Right ventricle myocardium superior (tissue), 1 donor: ENCODE results near the gene SAE1. TPM values are rescaled to one million over a fixed set of nuclear protein-coding genes. Genes with fewer than 3 reads are reported as not detected.

Experiments
- ATAC-seq: fragments of 200-7000 bp; cut with Tn5 transposase; one replicate; pipeline ENCODE4 v1.9.1; 2020; ENCODE audit warnings: mild to moderate bottlenecking; ENCODE audit not compliant: poor library complexity
- DNase-seq: peaks from one replicate; pipeline ENCODE4 v3.0.0-alpha.2; 2020
- intact Hi-C: fragments of 100-400 bp; cut with DNase I; formaldehyde crosslinking; loops from one replicate; pipeline ENCODE4 v1.11.2; 2022
- total RNA-seq: library from RNA; stranded (reverse); fragmentation: NEBNext Ultra II Directional; extraction: Animal tissue kit (Norgen Biotek cat#: 25700); gene quantifications from one replicate; pipeline ENCODE4 v1.2.1, GENCODE V29; 2021
- donor health status: DM: no; HTN: yes; CAD: no; lungs with severe emphysema.

Gene SAE1
- total RNA-seq, 1 donor from 2014 or later = 42.2 TPM

GRCh38 chr19:47186446-47187334, 56.1 kb downstream of the SAE1 start:
- DNase-seq (no peak), ATAC-seq (no peak)
- intact Hi-C loops = no loop called here

GRCh38 chr19:47187335-47187655, 56.7 kb downstream of the SAE1 start:
- intact Hi-C loops = no loop called here
- no peak for ATAC-seq

GRCh38 chr19:47187797-47188196, 57.2 kb downstream of the SAE1 start:
- ATAC-seq (no peak), DNase-seq (no peak)
- intact Hi-C loops = no loop called here

More at GRCh38 chr19:47187335-47187655, 56.7 kb downstream of the SAE1 start:
- no peak for DNase-seq

- no peak for ATAC-seq
- intact Hi-C loops = no loop called here
- DNase-seq = no peak
Observed at GRCh38 chr19:47188507-47189033, 57.9 kb downstream of the SAE1 start.

GRCh38 chr19:47190167-47190727, 59.6 kb downstream of the SAE1 start:
- ATAC-seq (peak; percentile 54), DNase-seq (peak; percentile 55)
- intact Hi-C loops = loop anchor here (5.0 to 10.0 kb wide), 2 partner anchors 33 to 55 kb away; no protein-coding TSS in a partner anchor

- no peak for ATAC-seq
- intact Hi-C loops = loop anchor here (10.0 kb wide), 1 partner anchor 49 kb away; no protein-coding TSS in a partner anchor
- DNase-seq = no peak
Observed at GRCh38 chr19:47195434-47195833, 64.8 kb downstream of the SAE1 start.

GRCh38 chr19:47197141-47197540, 66.5 kb downstream of the SAE1 start:
- ATAC-seq (no peak), DNase-seq (no peak)

GRCh38 chr19:47200530-47200929, 69.9 kb downstream of the SAE1 start:
- ATAC-seq (no peak), DNase-seq (no peak)
- intact Hi-C loops = no loop called here

More at GRCh38 chr19:47197141-47197540, 66.5 kb downstream of the SAE1 start:
- intact Hi-C loops = loop anchor here (10.0 kb wide), 1 partner anchor 48 kb away; no protein-coding TSS in a partner anchor

GRCh38 chr19:47203254-47203653, 72.6 kb downstream of the SAE1 start:
- ATAC-seq = no peak
- no peak for DNase-seq
- intact Hi-C loops = no loop called here

- intact Hi-C loops = loop anchor here (2.0 kb wide), 1 partner anchor 35 kb away; no protein-coding TSS in a partner anchor
- ATAC-seq (peak; percentile 67), DNase-seq (peak; percentile 50)
Observed at GRCh38 chr19:47209319-47210179, 78.9 kb downstream of the SAE1 start.

- DNase-seq = no peak
- intact Hi-C loops = loop anchor here (2.0 kb wide), 1 partner anchor 35 kb away; no protein-coding TSS in a partner anchor
- ATAC-seq = no peak
Observed at GRCh38 chr19:47210180-47210490, 79.5 kb downstream of the SAE1 start.

GRCh38 chr19:47210689-47211316, 80.2 kb downstream of the SAE1 start:
- DNase-seq (peak; percentile 67), ATAC-seq (peak; percentile 85)
- intact Hi-C loops = loop anchor here (2.0 kb wide), 1 partner anchor 34 kb away; no protein-coding TSS in a partner anchor

GRCh38 chr19:47215581-47215980, 84.9 kb downstream of the SAE1 start:
- no peak for ATAC-seq
- no peak for DNase-seq
- intact Hi-C loops = no loop called here

GRCh38 chr19:47221080-47221841, 90.6 kb downstream of the SAE1 start:
- intact Hi-C loops = no loop called here
- DNase-seq = no peak
- no peak for ATAC-seq

GRCh38 chr19:47221890-47222289, 91.3 kb downstream of the SAE1 start:
- no peak for DNase-seq
- ATAC-seq = no peak
- intact Hi-C loops = no loop called here

- intact Hi-C loops = no loop called here
- ATAC-seq (peak; percentile 81), DNase-seq (peak; percentile 93)
Observed at GRCh38 chr19:47225746-47226425, 95.3 kb downstream of the SAE1 start.
